Measurements from ENCODE around the gene IRGQ.

DNA sequence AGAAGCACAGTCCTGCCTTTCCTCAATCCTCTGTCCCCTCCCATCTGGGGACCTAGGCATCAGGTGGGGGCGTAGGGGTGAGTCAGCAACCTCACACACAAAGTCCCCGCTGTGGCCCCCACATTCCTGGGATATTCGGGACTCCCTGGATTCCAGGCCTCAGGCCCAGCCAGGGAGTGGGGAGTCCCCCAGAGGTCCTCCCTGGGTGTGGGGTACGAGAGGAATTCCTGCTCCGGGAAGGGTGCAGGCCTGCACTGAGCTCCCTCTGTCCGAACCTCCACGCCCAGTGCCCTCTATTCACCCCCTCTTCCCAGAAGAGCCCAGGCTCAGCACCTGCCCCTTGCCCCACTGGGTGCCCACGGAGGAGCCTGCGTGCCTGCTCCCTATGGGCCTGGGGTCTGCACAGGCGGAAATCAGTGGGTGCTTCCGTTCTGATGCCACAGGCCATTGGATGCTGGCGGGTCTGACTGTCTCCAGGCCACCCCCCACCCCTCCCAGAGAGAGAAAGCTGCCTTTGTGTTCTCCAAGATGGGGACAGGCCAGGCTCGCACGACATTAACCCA is 40.3 kb upstream of the IRGQ start:
- TF ChIP-seq, protein P1, sequence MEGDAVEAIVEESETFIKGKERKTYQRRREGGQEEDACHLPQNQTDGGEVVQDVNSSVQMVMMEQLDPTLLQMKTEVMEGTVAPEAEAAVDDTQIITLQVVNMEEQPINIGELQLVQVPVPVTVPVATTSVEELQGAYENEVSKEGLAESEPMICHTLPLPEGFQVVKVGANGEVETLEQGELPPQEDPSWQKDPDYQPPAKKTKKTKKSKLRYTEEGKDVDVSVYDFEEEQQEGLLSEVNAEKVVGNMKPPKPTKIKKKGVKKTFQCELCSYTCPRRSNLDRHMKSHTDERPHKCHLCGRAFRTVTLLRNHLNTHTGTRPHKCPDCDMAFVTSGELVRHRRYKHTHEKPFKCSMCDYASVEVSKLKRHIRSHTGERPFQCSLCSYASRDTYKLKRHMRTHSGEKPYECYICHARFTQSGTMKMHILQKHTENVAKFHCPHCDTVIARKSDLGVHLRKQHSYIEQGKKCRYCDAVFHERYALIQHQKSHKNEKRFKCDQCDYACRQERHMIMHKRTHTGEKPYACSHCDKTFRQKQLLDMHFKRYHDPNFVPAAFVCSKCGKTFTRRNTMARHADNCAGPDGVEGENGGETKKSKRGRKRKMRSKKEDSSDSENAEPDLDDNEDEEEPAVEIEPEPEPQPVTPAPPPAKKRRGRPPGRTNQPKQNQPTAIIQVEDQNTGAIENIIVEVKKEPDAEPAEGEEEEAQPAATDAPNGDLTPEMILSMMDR (IDR thresholded peaks at IDR 0.05), result no peak
- TF ChIP-seq POLR2A (IDR thresholded peaks at IDR 0.05), result no peak

Measured in esophagus squamous epithelium (tissue), 4 donors.